SK-N-SH treated with all-trans-retinoic acid at 6 μM for 48 hours (cell line): ENCODE data around the gene ZNF777.

Experiments used
- RARB ChIP-seq: fragments of 250-450 bp; sonication (Bioruptor Pico); IDR thresholded peaks from 2 replicates; pipeline ENCODE4 v1.8.0; 2021; ENCODE audit warnings: mild to moderate bottlenecking, moderate library complexity
- ZFP3 ChIP-seq: fragments of 250-450 bp; sonication (Bioruptor Pico); IDR thresholded peaks from 2 replicates; pipeline ENCODE4 v1.5.0; 2020; ENCODE audit warnings: mild to moderate bottlenecking, moderate library complexity
- ZNF70 ChIP-seq: fragments of 450-650 bp; formaldehyde crosslinking; IDR thresholded peaks from 2 replicates; pipeline ENCODE4 v1.5.0; 2020; ENCODE audit warnings: mild to moderate bottlenecking, moderate library complexity
- ZNF8 ChIP-seq: fragments of 450-650 bp; formaldehyde crosslinking; IDR thresholded peaks from 2 replicates; pipeline ENCODE4 v1.5.0; 2020; ENCODE audit warnings: mild to moderate bottlenecking, moderate library complexity

- no peak for TF ChIP-seq RARB
- no peak for TF ChIP-seq ZNF70 (CRISPR knock-in tag)
- no peak for TF ChIP-seq ZNF8
- TF ChIP-seq ZFP3 = no peak
Measured at GRCh38 chr7:149398195-149398820, 62.6 kb downstream of the ZNF777 start.
